Esophagus muscularis mucosa (tissue), 4 donors: Measurements from ENCODE around the gene GPR157. TPM values are rescaled to one million over a fixed set of nuclear protein-coding genes. Genes with fewer than 3 reads are reported as not detected.
"Not testable (repeated sequence)": the region's sequence is repeated elsewhere in the genome, so short reads cannot be mapped to it uniquely, and the experiment has no call there.

Source experiments
- DNase-seq: peaks from one replicate; pipeline ENCODE4 v3.0.0-alpha.2; 2017; ENCODE audit errors: extremely low spot score
- H3K27ac ChIP-seq, 4 donors: fragments of 200-600 bp; sonication (generic); replicated peaks in 1 of 4; 1 replicate in 3 of 4; 2 replicates in 1 of 4; pipeline ENCODE4 v1.5.1; 2016 to 2019; ENCODE audit warnings: mild to moderate bottlenecking in 1 of 4
- H3K27me3 ChIP-seq, 4 donors: fragments of 200-600 bp; sonication (generic); one replicate each; pipeline versions ENCODE4 v1.5.1 to v1.6.0; 2016 to 2019
- H3K36me3 ChIP-seq, 4 donors: fragments of 200-600 bp; sonication (generic); one replicate each; pipeline ENCODE4 v1.5.1; 2016 to 2019
- H3K4me1 ChIP-seq, 4 donors: fragments of 200-600 bp; sonication (generic); one replicate each; pipeline ENCODE4 v1.5.1; 2016 to 2019
- H3K4me3 ChIP-seq, 4 donors: fragments of 200-600 bp; sonication (generic); 1 replicate in 2 of 4; 2 replicates in 2 of 4; pipeline ENCODE4 v1.5.1; 2016 to 2019; ENCODE audit warnings: mild to moderate bottlenecking in 4 of 4, moderate library complexity in 1 of 4
- H3K9me3 ChIP-seq, 4 donors: fragments of 200-600 bp; sonication (generic); 1 replicate in 3 of 4; 2 replicates in 1 of 4; pipeline ENCODE4 v1.5.1; 2016 to 2019
- CTCF ChIP-seq, 3 experiments: fragments of 200-600 bp in 2 of 3; fragments of 450-650 bp in 1 of 3; sonication (generic) in 2 of 3; IDR thresholded peaks; one replicate each; pipeline ENCODE4 v1.5.1; 2017 to 2019; ENCODE audit warnings: antibody characterized with exemption in 3 of 3, mild to moderate bottlenecking in 2 of 3, moderate library complexity in 1 of 3
- EP300 ChIP-seq: sonication (generic); formaldehyde crosslinking; IDR thresholded peaks from one replicate; pipeline ENCODE4 v1.6.1; 2017; ENCODE audit warnings: antibody characterized with exemption
- POLR2A ChIP-seq: fragments of 450-650 bp; IDR thresholded peaks from one replicate; pipeline ENCODE4 v1.6.1; 2017; ENCODE audit warnings: antibody characterized with exemption, moderate library complexity, mild to moderate bottlenecking, low read depth
- POLR2AphosphoS5 ChIP-seq, 2 donors: sonication (generic); formaldehyde crosslinking; IDR thresholded peaks; one replicate each; pipeline ENCODE4 v1.6.1; 2017; ENCODE audit warnings: antibody characterized with exemption in 2 of 2
- WGBS: methylation state at CpG from one replicate; pipeline ENCODE4 v1.1.5; 2018; 5-methylcytosine and 5-hydroxymethylcytosine counted together
- intact Hi-C: fragments of 100-400 bp; cut with DNase I; formaldehyde crosslinking; loops from one replicate; pipeline ENCODE4 v1.15.1; 2023
- total RNA-seq, 4 donors: library from RNA; depleted of rRNA; stranded (reverse); fragments of >200 nt; gene quantifications; one replicate each; pipeline versions ENCODE4 v1.1.0 to v1.2.1, GENCODE V29; 2016

Gene GPR157
- total RNA-seq, 4 donors from 2014 or later, result 2.5 to 8.4 (median 3.8) TPM

DNA sequence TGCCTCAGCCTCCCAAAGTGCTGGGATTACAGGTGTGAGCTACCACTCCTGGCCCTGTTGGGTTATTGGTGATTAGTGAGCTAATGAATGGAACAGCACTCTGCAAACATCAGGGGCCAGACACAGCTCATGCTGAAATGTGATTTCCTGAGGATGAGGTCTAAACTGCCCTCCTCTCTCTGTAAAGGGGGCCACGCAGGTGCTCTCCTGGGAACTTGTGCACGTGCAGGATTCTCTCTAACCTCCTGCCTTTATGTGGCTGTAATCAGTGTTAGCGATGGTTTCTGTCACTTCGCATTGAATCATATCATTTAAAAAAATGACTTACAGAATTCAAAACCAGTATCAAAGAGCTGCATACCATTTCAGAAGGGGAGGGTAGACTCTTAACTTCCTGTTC, 3.6 kb downstream of the GPR157 start:
- H3K27ac ChIP-seq, result no peak overlapping the region
- TF ChIP-seq CTCF (IDR thresholded peaks at IDR 0.05) (no peak), EP300 (no peak), POLR2A (no peak), POLR2AphosphoS5 (IDR thresholded peaks at IDR 0.05) (no peak)
- H3K4me1 ChIP-seq, result peaks cover 21 to 33% (median 30%) of the 10 kb centered on the region in 4 donors
- 80% methylated on average over 4 of the region's 4 CpGs for WGBS
- H3K9me3 ChIP-seq, result no peaks in the 10 kb centered on the region
- intact Hi-C loops, result no loop called here
- no peaks in the 10 kb centered on the region for H3K27me3 ChIP-seq
- no peak overlapping the region for H3K4me3 ChIP-seq
- H3K36me3 ChIP-seq, result peaks cover 0 to 6% (median 0%) of the 10 kb centered on the region in 4 donors
- no peak for DNase-seq

GRCh38 chr1:9124389-9124788, 4.5 kb downstream of the GPR157 start:
- DNase-seq, H3K9me3 ChIP-seq, intact Hi-C loops, H3K4me3 ChIP-seq, H3K27me3 ChIP-seq, H3K27ac ChIP-seq: not testable (repeated sequence)
- Histone ChIP-seq H3K4me1 (peaks cover 21 to 27% (median 24%) of the 10 kb centered on the region in 4 donors), H3K36me3 (peaks cover 0 to 11% (median 0%) of the 10 kb centered on the region in 4 donors)
- 79% methylated on average over 6 of the region's 8 CpGs for WGBS

DNA sequence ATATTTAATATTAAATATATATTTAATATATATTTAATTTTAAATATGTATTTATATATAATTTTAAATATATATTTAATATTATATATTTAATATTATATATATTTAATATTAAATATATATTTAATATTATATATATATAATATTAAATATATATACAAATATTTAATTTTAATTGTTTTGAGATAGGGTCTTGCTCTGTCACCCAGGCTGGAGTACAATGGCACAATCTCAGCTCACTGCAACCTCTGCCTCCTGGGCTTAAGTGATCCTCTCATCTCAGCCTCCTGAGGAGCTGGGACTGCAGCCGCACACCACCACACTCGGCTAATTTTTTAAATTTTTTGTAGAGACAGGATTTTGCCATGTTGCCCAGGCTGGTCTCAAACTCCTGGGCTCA, 5.2 kb downstream of the GPR157 start:
- intact Hi-C loops, H3K27me3 ChIP-seq, H3K27ac ChIP-seq, H3K4me3 ChIP-seq, H3K9me3 ChIP-seq, DNase-seq: not testable (repeated sequence)
- peaks cover 19 to 25% (median 23%) of the 10 kb centered on the region in 4 donors for H3K4me1 ChIP-seq
- 96% methylated on average over 2 of the region's 2 CpGs for WGBS
- peaks cover 0 to 15% (median 0%) of the 10 kb centered on the region in 4 donors for H3K36me3 ChIP-seq

DNA sequence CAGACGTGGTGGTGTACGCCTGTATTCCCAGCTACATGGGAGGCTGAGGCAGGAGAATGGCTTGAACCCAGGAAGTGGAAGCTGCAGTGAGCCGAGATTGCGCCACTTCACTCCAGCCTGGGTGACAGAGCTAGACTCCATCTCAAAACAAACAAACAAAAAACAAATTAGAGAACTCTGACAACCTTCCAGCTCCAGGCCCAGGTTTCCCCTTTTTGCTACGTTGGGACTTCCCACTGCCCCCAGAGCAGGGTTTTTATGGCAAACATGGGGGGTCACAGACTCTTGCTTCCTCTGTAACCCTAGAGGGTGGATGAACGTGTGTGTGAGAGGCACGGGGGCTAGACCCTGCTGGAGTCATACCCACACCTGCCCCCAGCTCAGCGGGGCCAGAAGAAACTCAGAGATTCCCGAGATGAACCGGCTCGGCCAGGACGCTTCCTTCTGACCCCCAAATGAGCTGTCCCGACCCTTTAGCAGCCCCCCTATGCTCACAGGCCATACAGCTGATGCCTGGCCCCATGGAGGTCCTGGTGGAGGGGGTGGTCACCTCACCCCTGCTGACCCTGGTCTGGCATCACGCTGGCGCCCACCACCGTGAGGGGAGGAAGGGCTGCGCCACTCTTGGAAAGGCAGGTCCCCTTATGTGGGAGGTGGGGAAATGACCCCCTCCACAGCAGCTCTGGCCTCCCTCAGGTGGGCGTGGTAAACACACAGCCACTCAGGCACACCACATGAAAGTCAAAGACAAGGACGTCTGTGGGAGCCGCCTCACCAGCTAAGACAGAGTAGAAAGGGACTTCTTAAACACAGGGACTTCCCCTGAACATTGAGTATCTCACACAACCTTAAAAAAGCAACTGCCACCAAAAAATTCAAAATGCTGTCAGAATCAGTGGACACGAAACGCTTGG, 7.1 kb downstream of the GPR157 start:
- H3K4me3 ChIP-seq, result no peak overlapping the region
- no peak overlapping the region for H3K27ac ChIP-seq
- 92% methylated on average over 17 of the region's 22 CpGs for WGBS
- DNase-seq, result no peak
- TF ChIP-seq POLR2AphosphoS5 (IDR thresholded peaks at IDR 0.05), result no peak
- TF ChIP-seq EP300, result no peak
- TF ChIP-seq POLR2A, result no peak
- TF ChIP-seq CTCF (IDR thresholded peaks at IDR 0.05), result no peak
- peaks cover 0 to 18% (median 0%) of the 10 kb centered on the region in 4 donors for H3K36me3 ChIP-seq
- peaks cover under 1 to 12% (median 5%) of the 10 kb centered on the region in 4 donors for H3K4me1 ChIP-seq
- H3K27me3 ChIP-seq, result no peaks in the 10 kb centered on the region
- no peaks in the 10 kb centered on the region for H3K9me3 ChIP-seq
- intact Hi-C loops, result no loop called here

DNA sequence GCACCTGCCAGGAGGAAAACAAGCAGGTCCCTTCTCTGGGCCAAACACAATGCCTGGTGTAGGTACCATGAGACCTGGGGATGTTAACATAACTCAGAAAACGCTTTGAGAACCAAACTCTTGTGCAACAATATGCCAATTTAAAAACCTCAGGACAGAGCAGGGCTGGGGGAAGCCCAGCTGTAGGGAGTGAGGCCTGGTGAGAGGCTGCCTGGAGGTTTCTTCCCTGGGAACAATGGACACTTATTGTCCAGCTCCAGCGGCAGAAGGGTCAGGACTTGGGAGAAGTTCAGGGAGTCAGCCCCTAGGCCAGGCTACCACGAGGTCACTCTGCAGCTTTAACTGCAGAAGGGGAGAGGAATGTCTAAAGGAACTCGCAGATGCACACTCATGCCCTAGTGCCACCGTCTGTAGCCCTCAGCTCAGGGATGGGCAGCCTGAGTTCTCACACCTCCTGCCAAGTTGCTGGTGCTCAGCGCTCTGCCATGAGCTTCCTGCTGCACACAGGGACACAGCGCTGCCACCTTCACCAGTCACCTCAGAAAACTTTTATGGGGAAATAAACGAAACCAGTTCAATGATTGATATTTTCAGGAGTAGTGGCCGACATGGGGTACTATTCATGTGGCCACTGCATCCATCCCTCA, 8.5 kb downstream of the GPR157 start:
- no peaks in the 10 kb centered on the region for H3K27me3 ChIP-seq
- H3K36me3 ChIP-seq, result peaks cover 0 to 18% (median 0%) of the 10 kb centered on the region in 4 donors
- no peak overlapping the region for H3K4me3 ChIP-seq
- H3K27ac ChIP-seq, result no peak overlapping the region
- 86% methylated on average over 4 of the region's 9 CpGs for WGBS
- DNase-seq, result no peak
- H3K4me1 ChIP-seq, result peaks cover 0 to 12% (median 1%) of the 10 kb centered on the region in 4 donors
- no peak for TF ChIP-seq POLR2AphosphoS5 (IDR thresholded peaks at IDR 0.05)
- TF ChIP-seq CTCF (IDR thresholded peaks at IDR 0.05), result no peak
- TF ChIP-seq POLR2A, result no peak
- no peak for TF ChIP-seq EP300
- no peaks in the 10 kb centered on the region for H3K9me3 ChIP-seq
- intact Hi-C loops, result no loop called here
